SIG-M5 (cell line): ENCODE data around the gene EN2.

Experiments
- DNase-seq: peaks from one replicate; lab custom pipeline; 2025; lab: John Stamatoyannopoulos, UW

Gene EN2

GRCh38 chr7:155450970-155451801 lies 6.7 kb upstream of the EN2 start:
- no peak for DNase-seq

DNA sequence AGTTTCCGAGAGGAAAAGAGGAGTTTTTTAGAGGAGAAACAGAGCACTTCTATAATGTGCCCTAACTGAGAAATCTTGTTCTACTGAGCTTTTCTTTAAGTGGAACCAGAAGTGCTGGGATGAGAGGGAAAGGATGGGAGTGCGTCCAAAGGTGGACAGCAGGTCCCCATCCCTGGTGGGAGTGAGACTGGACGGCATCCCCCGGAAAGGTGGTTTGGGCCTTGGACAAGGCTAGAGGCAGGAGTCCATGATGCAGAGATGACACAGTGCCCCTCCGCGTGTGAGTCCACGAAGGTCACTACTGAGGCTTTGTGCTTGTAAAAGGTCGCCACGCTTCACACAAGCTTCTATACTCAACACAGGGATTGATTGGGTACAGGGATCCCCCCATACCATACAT lies 6.1 kb upstream of the EN2 start:
- no peak for DNase-seq

GRCh38 chr7:155452505-155453295 lies 5.2 kb upstream of the EN2 start:
- no peak for DNase-seq

DNA sequence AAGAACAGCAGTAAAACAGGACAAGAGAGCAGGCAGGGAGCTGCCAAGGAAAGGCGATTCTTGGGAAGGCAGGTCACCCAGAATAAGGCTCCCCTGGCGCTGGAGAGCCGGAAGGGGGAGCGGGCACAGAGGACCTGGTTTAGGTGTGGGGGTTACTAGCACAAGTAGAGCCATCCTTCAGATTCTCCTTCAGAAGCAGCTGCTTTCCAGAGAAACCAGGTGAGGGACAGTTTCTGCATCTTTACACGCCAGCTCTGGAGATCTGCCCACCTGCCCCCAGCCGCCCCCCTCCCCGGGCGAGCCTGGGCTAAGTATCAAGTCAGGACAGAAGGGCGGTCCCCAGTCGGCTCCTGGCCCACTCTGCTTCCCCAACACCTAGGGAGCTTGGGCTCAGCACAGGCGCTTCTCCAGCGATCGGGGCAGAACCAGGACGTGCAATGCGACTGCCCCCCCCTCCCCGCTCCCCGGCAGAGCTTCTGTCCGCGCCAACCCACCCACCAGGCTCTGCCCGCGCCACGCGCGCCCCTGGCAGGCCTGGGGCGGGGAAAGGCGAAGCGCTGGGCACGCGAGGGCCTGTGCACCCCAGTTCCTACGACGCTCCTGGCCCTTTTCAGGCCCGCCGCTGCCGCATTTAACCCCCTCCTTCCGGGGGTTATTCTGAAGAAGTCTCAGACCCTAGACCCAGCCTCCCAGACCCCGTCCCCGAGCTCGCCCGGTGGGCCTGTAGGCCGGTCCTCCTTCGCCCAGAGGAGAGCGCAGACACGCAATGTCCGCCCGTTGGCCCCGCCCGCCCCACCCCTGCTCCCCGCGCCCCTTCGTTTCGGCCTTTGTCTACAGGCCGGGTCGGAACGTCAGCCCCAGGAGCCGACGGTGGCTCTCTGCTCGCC lies 4.4 kb upstream of the EN2 start:
- no peak for DNase-seq

- DNase-seq = no peak
These were observed 3.5 kb upstream of the EN2 start for GRCh38 chr7:155454183-155455112.

- DNase-seq = no peak
These were observed 2.7 kb upstream of the EN2 start for GRCh38 chr7:155455132-155455693.

DNA sequence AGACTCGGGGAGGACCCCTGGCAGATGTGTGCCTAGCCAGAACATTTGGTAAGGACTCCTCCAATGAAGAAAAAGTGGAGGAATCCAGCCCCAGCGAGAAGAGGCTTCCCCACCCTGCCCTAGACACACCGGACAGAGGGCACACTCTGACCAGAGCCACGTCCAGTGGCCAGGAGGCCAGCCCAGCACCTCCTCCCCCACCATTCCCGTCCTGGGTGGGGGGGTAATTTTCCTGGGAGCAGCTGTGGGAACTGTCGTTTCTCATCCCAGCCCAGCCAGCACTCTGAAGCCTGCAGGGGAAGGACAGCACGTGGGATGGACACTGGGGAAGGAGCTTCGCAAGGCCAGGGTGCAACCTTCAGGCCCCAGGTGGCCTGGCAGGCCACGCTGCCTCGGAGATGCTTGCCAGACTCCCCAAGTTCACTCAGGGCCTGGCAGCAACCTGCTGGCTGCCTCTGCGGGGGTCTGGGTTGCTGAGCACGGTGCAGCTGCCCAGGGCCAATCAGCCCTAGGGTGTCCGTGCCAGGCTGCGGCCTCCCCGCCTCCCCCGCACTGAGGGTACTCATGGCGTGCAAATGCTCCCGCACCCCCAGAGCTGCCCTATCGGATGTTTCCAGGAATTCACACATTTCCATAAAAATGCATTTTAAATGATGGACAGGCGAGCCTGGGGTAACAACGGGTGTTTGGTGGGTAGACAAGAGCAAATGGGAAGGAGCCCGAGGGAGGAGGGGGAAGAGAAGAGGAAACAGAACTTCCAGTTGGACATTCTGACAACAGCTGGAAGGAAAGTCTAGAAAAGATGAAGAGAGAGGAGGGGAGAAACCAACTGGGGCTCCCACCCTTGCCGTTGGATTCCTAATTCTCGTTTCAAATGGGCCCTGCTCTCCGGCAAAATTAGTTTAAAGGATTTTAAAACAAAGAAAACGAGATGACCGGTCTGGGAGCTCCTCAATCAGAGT lies 1.9 kb upstream of the EN2 start:
- no peak for DNase-seq

GRCh38 chr7:155456738-155457543 lies 988 bp upstream of the EN2 start:
- no peak for DNase-seq

DNA sequence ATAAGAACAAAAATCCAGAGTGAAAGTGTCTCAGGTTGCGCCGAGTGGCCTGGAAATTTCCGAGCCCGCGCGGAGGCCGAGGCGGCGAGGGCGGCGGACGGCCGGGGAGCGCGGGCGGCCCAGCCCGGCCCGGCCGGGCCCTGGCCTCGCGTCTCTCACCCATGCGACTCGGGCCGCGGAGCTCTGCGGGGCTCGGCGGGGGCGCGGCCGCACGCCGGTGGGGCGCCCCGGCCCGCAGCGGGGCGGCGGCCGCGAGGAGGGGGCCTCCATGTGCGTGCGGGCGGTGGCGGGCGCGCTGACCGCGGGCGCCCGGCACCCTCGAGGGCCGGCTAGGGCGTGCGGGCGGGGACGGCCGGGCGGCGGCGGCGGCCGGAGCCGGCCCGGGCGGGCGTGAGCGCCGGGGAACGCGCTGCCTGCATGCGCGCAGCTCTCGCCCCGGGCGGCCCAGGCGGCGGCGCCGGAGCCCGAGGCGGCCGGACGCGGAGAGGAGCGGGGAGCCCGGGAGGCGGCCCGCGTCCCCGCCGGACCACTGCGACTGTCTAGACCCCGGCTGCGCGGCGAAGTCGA lies 302 bp upstream of the EN2 start:
- no peak for DNase-seq

- DNase-seq = no peak
These were observed 1.2 kb downstream of the EN2 start for GRCh38 chr7:155458878-155459699.

GRCh38 chr7:155459700-155460461 lies 2.0 kb downstream of the EN2 start:
- no peak for DNase-seq

- no peak for DNase-seq
These were observed 3.1 kb downstream of the EN2 start for GRCh38 chr7:155460926-155461613.

DNA sequence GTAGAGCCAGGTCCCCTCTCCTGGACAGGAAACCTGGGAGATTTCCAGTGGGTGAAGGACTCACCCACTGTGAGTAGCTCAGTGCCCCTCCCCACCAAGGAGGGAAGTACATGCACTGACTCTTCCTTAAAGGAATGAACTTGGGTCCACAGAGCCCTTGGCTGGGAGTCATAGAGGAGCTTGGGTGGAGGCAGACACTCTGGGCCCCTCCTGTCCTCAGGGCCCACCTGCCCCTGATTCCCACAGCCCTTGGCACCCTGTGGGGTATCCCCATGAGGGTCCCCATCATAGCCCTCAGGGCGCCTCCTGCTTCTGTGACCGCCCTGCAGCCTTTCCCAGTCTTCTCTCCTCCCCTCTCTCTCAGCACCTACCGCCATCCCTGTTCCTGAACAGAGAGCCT lies 3.7 kb downstream of the EN2 start:
- DNase-seq = no peak

DNA sequence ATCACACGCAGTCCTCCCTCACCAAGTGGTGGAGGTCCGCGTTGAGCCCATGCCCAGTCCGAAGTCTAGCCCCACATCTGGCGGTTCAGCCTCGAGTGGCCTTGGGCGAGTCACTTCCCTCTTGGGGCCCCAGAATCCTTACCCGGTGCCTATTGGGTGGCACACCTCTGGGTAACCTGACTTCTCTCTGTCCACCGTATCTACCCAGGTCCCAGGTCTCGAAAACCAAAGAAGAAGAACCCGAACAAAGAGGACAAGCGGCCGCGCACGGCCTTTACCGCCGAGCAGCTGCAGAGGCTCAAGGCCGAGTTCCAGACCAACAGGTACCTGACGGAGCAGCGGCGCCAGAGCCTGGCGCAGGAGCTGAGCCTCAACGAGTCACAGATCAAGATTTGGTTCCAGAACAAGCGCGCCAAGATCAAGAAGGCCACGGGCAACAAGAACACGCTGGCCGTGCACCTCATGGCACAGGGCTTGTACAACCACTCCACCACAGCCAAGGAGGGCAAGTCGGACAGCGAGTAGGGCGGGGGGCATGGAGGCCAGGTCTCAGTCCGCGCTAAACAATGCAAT lies 4.3 kb downstream of the EN2 start:
- DNase-seq = no peak

- no peak for DNase-seq
These were observed 5.3 kb downstream of the EN2 start for GRCh38 chr7:155463114-155463811.
